HEK293 (cell line): ENCODE data around the gene TTLL13.

Experiments used
- CTCF ChIA-PET: fragments of 350-600 bp; formaldehyde crosslinking; extraction: SDS; loops from one replicate; lab custom pipeline; 2021; ENCODE audit warnings: antibody characterized with exemption; lab: Yijun Ruan, JAX
- POLR2A ChIA-PET: fragments of 300-600 bp; formaldehyde crosslinking; extraction: SDS; loops from one replicate; lab custom pipeline; 2020; ENCODE audit warnings: antibody characterized with exemption, inconsistent platforms; lab: Yijun Ruan, JAX
- H3K27ac ChIP-seq: fragments of 200-500 bp; sonication (Bioruptor generic); 2 replicates; pipeline ENCODE4 v1.5.1; 2014; ENCODE audit warnings: low read depth, low read length, control low read depth, inconsistent platforms; ENCODE audit errors: extremely low read depth
- H3K36me3 ChIP-seq, 2 experiments: fragments of 200-500 bp in 1 of 2; sonication (Bioruptor generic) in 1 of 2; 1 replicate in 1 of 2; 2 replicates in 1 of 2; pipeline ENCODE4 v1.5.1; 2014 to 2017; ENCODE audit warnings: inconsistent platforms in 2 of 2, low read length in 2 of 2; ENCODE audit not compliant: control insufficient read depth in 2 of 2, insufficient read depth in 1 of 2
- H3K4me1 ChIP-seq: fragments of 200-500 bp; sonication (Bioruptor generic); 2 replicates; pipeline ENCODE4 v1.5.1; 2014; ENCODE audit warnings: mild to moderate bottlenecking, low read length, inconsistent platforms; ENCODE audit not compliant: control insufficient read depth, insufficient read depth
- H3K4me3 ChIP-seq: 2 replicates; pipeline ENCODE4 v1.5.1; 2011; ENCODE audit warnings: low read depth, mild to moderate bottlenecking, control low read depth, low read length, moderate library complexity
- H3K9me3 ChIP-seq: fragments of 200-500 bp; sonication (Bioruptor generic); 2 replicates; pipeline ENCODE4 v1.5.1; 2014; ENCODE audit warnings: low read depth, low read length, inconsistent platforms; ENCODE audit not compliant: control insufficient read depth, insufficient read depth
- GLIS2 ChIP-seq: fragments of 450-650 bp; formaldehyde crosslinking; IDR thresholded peaks from 2 replicates; pipeline ENCODE4 v1.5.1; 2016; ENCODE audit warnings: missing biosample characterization, missing genetic modification characterization
- HOXA7 ChIP-seq: sonication (generic); formaldehyde crosslinking; IDR thresholded peaks from 2 replicates; pipeline ENCODE4 v1.8.1; 2022; ENCODE audit warnings: missing genetic modification reagents, borderline replicate concordance
- KLF10 ChIP-seq: fragments of 450-650 bp; IDR thresholded peaks from 2 replicates; pipeline ENCODE4 v1.5.1; 2018; ENCODE audit warnings: missing biosample characterization, mild to moderate bottlenecking, missing genetic modification characterization
- KLF16 ChIP-seq: fragments of 450-650 bp; formaldehyde crosslinking; IDR thresholded peaks from 2 replicates; pipeline ENCODE4 v1.5.1; 2017; ENCODE audit warnings: missing biosample characterization, missing genetic modification characterization
- MZF1 ChIP-seq: fragments of 450-650 bp; formaldehyde crosslinking; IDR thresholded peaks from 2 replicates; pipeline ENCODE4 v1.5.1; 2017; ENCODE audit warnings: missing biosample characterization, missing genetic modification characterization, borderline replicate concordance
- SCRT2 ChIP-seq: fragments of 450-650 bp; formaldehyde crosslinking; IDR thresholded peaks from 2 replicates; pipeline ENCODE4 v1.5.1; 2016; ENCODE audit warnings: missing biosample characterization, missing genetic modification characterization
- TRIM28 ChIP-seq: IDR thresholded peaks from 2 replicates; pipeline ENCODE4 v1.6.1; 2011; ENCODE audit warnings: low read length, control low read depth, borderline replicate concordance
- ZBTB21 ChIP-seq: fragments of 450-650 bp; formaldehyde crosslinking; IDR thresholded peaks from 2 replicates; pipeline ENCODE4 v1.5.1; 2017; ENCODE audit warnings: missing biosample characterization, missing genetic modification characterization
- ZEB2 ChIP-seq: fragments of 450-650 bp; formaldehyde crosslinking; IDR thresholded peaks from 2 replicates; pipeline ENCODE4 v1.5.1; 2016; ENCODE audit warnings: missing biosample characterization, missing genetic modification characterization
- ZNF10 ChIP-seq: fragments of 450-650 bp; formaldehyde crosslinking; IDR thresholded peaks from 2 replicates; pipeline ENCODE4 v1.5.1; 2017; ENCODE audit warnings: missing biosample characterization, missing genetic modification characterization
- ZNF112 ChIP-seq: fragments of 450-650 bp; formaldehyde crosslinking; IDR thresholded peaks from 2 replicates; pipeline ENCODE4 v1.5.0; 2017; ENCODE audit warnings: missing biosample characterization, missing genetic modification characterization
- ZNF132 ChIP-seq: fragments of 450-650 bp; formaldehyde crosslinking; IDR thresholded peaks from 2 replicates; pipeline ENCODE4 v1.5.1; 2017; ENCODE audit warnings: missing biosample characterization, missing genetic modification characterization, borderline replicate concordance
- ZNF155 ChIP-seq: fragments of 450-650 bp; formaldehyde crosslinking; IDR thresholded peaks from 2 replicates; pipeline ENCODE4 v1.5.1; 2016; ENCODE audit warnings: missing biosample characterization, missing genetic modification characterization
- ZNF221 ChIP-seq: fragments of 450-650 bp; formaldehyde crosslinking; IDR thresholded peaks from 2 replicates; pipeline ENCODE4 v1.5.1; 2017; ENCODE audit warnings: missing biosample characterization, missing genetic modification characterization, borderline replicate concordance
- ZNF248 ChIP-seq: fragments of 450-650 bp; formaldehyde crosslinking; IDR thresholded peaks from 2 replicates; pipeline ENCODE4 v1.5.1; 2017; ENCODE audit warnings: missing biosample characterization, missing genetic modification characterization
- ZNF266 ChIP-seq: fragments of 450-650 bp; formaldehyde crosslinking; IDR thresholded peaks from 2 replicates; pipeline ENCODE4 v1.5.1; 2016; ENCODE audit warnings: missing biosample characterization, missing genetic modification characterization, low read depth
- ZNF324 ChIP-seq: fragments of 450-650 bp; formaldehyde crosslinking; IDR thresholded peaks from 2 replicates; pipeline ENCODE4 v1.5.1; 2016; ENCODE audit warnings: missing biosample characterization, missing genetic modification characterization
- ZNF37A ChIP-seq: fragments of 450-650 bp; IDR thresholded peaks from 2 replicates; pipeline ENCODE4 v1.5.1; 2018; ENCODE audit warnings: missing biosample characterization, missing genetic modification characterization
- ZNF423 ChIP-seq: fragments of 450-650 bp; formaldehyde crosslinking; IDR thresholded peaks from 2 replicates; pipeline ENCODE4 v1.5.1; 2016; ENCODE audit warnings: missing biosample characterization, missing genetic modification characterization
- ZNF433 ChIP-seq: fragments of 450-650 bp; formaldehyde crosslinking; IDR thresholded peaks from 2 replicates; pipeline ENCODE4 v1.5.1; 2016; ENCODE audit warnings: missing biosample characterization, missing genetic modification characterization, low read depth
- ZNF544 ChIP-seq: fragments of 450-650 bp; formaldehyde crosslinking; IDR thresholded peaks from 2 replicates; pipeline ENCODE4 v1.5.0; 2017; ENCODE audit warnings: missing biosample characterization, missing genetic modification characterization
- ZNF585B ChIP-seq: fragments of 450-650 bp; formaldehyde crosslinking; IDR thresholded peaks from 2 replicates; pipeline ENCODE4 v1.5.1; 2016; ENCODE audit warnings: missing biosample characterization, missing genetic modification characterization
- ZNF624 ChIP-seq: fragments of 450-650 bp; formaldehyde crosslinking; IDR thresholded peaks from 2 replicates; pipeline ENCODE4 v1.5.1; 2017; ENCODE audit warnings: missing biosample characterization, missing genetic modification characterization
- ZNF776 ChIP-seq: fragments of 450-650 bp; formaldehyde crosslinking; IDR thresholded peaks from 2 replicates; pipeline ENCODE4 v1.5.0; 2017; ENCODE audit warnings: missing biosample characterization, missing genetic modification characterization, borderline replicate concordance
- ZNF791 ChIP-seq: fragments of 450-650 bp; formaldehyde crosslinking; IDR thresholded peaks from 2 replicates; pipeline ENCODE4 v1.5.1; 2016; ENCODE audit warnings: missing biosample characterization, missing genetic modification characterization
- ZNF837 ChIP-seq: fragments of 450-650 bp; formaldehyde crosslinking; IDR thresholded peaks from 2 replicates; pipeline ENCODE4 v1.5.1; 2016; ENCODE audit warnings: missing biosample characterization, missing genetic modification characterization
- TF ChIP-seq, protein P1 (sequence below): fragments of 450-650 bp; formaldehyde crosslinking; IDR thresholded peaks from 2 replicates; pipeline ENCODE4; 2016; ENCODE audit warnings: missing biosample characterization, missing genetic modification characterization
- TF ChIP-seq, protein P2 (sequence below): fragments of 450-650 bp; formaldehyde crosslinking; IDR thresholded peaks from 2 replicates; pipeline ENCODE4 v1.5.1; 2017; ENCODE audit warnings: missing biosample characterization, missing genetic modification characterization
- TF ChIP-seq, protein P3 (sequence below): fragments of 450-650 bp; IDR thresholded peaks from 2 replicates; pipeline ENCODE4 v1.5.1; 2018; ENCODE audit warnings: missing biosample characterization, missing genetic modification characterization
- TF ChIP-seq, protein P4 (sequence below): fragments of 450-650 bp; formaldehyde crosslinking; IDR thresholded peaks from 2 replicates; pipeline ENCODE4 v1.5.1; 2016; ENCODE audit warnings: missing biosample characterization, missing genetic modification characterization

The TTLL13 gene

DNA sequence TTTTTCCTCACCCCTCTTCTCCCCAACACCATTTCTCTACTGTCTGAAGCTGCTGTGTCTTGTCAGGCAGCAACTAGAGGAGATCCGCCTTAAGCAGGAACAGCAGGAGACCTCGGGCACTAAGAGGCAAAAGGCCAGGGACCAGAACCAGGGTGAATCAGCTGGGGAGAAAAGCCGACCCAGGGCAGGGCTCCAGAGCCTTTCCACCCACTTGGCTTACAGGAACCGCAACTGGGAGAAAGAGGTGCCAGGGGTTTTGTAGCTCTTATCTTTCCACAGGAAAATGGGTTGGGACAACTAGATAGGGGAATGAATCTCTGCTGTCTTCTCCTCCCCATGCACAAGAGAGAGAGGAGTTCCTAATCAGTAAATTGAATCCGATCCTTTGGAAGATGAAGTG lies 13.1 kb downstream of the TTLL13 start:
- peaks cover 7% of the 10 kb centered on the region in 2 experiments; a peak in 2 of 3 replicates for H3K36me3 ChIP-seq
- H3K4me1 ChIP-seq, result peaks cover 5% of the 10 kb centered on the region; the same call in 1 of the 2 replicates
- no peak overlapping the region for H3K27ac ChIP-seq
- POLR2A ChIA-PET, result interaction anchor here (1.7 to 4.7 kb wide), 2 partner anchors 13 to 29 kb away, joined by 12 to 18 read pairs; partner anchors contain the start of genes CIB1, GDPGP1 and TTLL13
- CTCF ChIA-PET, result interaction anchor here (0.7 to 0.9 kb wide), 2 partner anchors 31 to 56 kb away, joined by 3 to 4 read pairs; no protein-coding TSS in a partner anchor
- TF ChIP-seq ZNF221 (tag by site-specific recombination), result no peak
- no peak for TF ChIP-seq KLF10
- TF ChIP-seq ZNF266 (tag by site-specific recombination), result no peak
- TF ChIP-seq ZNF776 (tag by site-specific recombination), result no peak
- no peak for TF ChIP-seq ZNF155 (tag by site-specific recombination)
- no peak for TF ChIP-seq GLIS2 (tag by site-specific recombination)
- TF ChIP-seq HOXA7, result no peak
- no peak for TF ChIP-seq ZNF433 (tag by site-specific recombination)
- TF ChIP-seq, protein P1, sequence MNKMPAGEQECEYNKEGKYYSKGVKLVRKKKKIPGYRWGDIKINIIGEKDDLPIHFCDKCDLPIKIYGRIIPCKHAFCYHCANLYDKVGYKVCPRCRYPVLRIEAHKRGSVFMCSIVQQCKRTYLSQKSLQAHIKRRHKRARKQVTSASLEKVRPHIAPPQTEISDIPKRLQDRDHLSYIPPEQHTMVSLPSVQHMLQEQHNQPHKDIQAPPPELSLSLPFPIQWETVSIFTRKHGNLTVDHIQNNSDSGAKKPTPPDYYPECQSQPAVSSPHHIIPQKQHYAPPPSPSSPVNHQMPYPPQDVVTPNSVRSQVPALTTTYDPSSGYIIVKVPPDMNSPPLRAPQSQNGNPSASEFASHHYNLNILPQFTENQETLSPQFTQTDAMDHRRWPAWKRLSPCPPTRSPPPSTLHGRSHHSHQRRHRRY (tag by site-specific recombination), result no peak
- no peak for TF ChIP-seq MZF1 (tag by site-specific recombination)
- TF ChIP-seq ZNF10 (tag by site-specific recombination), result no peak
- TF ChIP-seq ZEB2 (tag by site-specific recombination), result no peak
- TF ChIP-seq ZNF837 (tag by site-specific recombination), result no peak
- TF ChIP-seq ZNF544 (tag by site-specific recombination), result no peak
- no peak for TF ChIP-seq ZNF423 (tag by site-specific recombination)
- TF ChIP-seq, all 188 proteins: peak for 0
- H3K9me3 ChIP-seq, result no peaks in the 10 kb centered on the region
- H3K4me3 ChIP-seq, result no peak overlapping the region

DNA sequence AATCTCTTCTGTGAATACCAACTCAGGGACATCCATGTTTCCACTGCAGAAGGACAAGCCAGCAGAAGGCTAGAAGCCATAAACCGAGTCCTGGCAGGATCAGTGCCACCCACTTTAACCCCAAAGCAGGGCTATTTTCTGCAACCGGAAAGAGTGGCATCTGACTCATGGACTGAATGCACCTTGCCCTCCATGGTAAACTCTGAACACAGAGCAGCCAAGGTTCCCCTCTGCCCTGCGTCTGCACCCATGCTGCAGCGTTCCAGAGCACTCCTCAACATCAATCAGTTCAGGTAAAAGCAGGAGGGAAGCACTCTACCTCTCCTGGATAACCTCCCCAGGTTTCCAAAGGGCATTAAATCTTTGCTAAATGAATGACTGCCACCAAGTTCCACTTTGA lies 15.3 kb downstream of the TTLL13 start:
- CTCF ChIA-PET, result no interaction called here
- Histone ChIP-seq H3K9me3 (no peaks in the 10 kb centered on the region), H3K4me3 (peak overlapping the region; percentile 73), H3K27ac (peak overlapping the region; percentile 89; the same call in 1 of the 2 replicates), H3K4me1 (peaks cover 10% of the 10 kb centered on the region; the same call in 1 of the 2 replicates), H3K36me3 (peaks cover 21 to 22% of the 10 kb centered on the region in 2 experiments)
- POLR2A ChIA-PET, result no interaction called here
- no peak for TF ChIP-seq ZNF324 (tag by site-specific recombination)
- no peak for TF ChIP-seq ZNF791 (tag by site-specific recombination)
- TF ChIP-seq, protein P2, sequence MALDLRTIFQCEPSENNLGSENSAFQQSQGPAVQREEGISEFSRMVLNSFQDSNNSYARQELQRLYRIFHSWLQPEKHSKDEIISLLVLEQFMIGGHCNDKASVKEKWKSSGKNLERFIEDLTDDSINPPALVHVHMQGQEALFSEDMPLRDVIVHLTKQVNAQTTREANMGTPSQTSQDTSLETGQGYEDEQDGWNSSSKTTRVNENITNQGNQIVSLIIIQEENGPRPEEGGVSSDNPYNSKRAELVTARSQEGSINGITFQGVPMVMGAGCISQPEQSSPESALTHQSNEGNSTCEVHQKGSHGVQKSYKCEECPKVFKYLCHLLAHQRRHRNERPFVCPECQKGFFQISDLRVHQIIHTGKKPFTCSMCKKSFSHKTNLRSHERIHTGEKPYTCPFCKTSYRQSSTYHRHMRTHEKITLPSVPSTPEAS (tag by site-specific recombination), result no peak
- no peak for TF ChIP-seq ZNF248 (tag by site-specific recombination)
- TF ChIP-seq, protein P3, sequence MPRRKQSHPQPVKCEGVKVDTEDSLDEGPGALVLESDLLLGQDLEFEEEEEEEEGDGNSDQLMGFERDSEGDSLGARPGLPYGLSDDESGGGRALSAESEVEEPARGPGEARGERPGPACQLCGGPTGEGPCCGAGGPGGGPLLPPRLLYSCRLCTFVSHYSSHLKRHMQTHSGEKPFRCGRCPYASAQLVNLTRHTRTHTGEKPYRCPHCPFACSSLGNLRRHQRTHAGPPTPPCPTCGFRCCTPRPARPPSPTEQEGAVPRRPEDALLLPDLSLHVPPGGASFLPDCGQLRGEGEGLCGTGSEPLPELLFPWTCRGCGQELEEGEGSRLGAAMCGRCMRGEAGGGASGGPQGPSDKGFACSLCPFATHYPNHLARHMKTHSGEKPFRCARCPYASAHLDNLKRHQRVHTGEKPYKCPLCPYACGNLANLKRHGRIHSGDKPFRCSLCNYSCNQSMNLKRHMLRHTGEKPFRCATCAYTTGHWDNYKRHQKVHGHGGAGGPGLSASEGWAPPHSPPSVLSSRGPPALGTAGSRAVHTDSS, result no peak
- TF ChIP-seq SCRT2 (tag by site-specific recombination), result no peak
- no peak for TF ChIP-seq ZNF624 (tag by site-specific recombination)
- no peak for TF ChIP-seq KLF16 (tag by site-specific recombination)
- no peak for TF ChIP-seq TRIM28
- TF ChIP-seq ZNF132, result no peak
- no peak for TF ChIP-seq ZNF585B
- no peak for TF ChIP-seq ZNF155 (tag by site-specific recombination)
- TF ChIP-seq, protein P4, sequence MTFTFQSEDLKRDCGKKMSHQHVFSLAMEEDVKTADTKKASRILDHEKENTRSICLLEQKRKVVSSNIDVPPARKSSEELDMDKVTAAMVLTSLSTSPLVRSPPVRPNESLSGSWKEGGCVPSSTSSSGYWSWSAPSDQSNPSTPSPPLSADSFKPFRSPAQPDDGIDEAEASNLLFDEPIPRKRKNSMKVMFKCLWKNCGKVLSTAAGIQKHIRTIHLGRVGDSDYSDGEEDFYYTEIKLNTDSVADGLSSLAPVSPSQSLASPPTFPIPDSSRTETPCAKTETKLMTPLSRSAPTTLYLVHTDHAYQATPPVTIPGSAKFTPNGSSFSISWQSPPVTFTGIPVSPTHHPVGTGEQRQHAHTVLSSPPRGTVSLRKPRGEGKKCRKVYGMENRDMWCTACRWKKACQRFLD, result no peak
- no peak for TF ChIP-seq ZNF37A (tag by site-specific recombination)
- no peak for TF ChIP-seq ZNF112 (tag by site-specific recombination)
- TF ChIP-seq ZBTB21 (tag by site-specific recombination), result no peak
